A549 (cell line): Measurements from ENCODE around the gene MXRA7.

ENCODE experiments used
- BHLHE40 ChIP-seq: IDR thresholded peaks from 2 replicates; pipeline ENCODE4 v1.6.1; 2012; ENCODE audit warnings: low read depth, low read length, inconsistent platforms
- CEBPB ChIP-seq, 2 experiments: fragments of >200 bp in 1 of 2; sonication (Bioruptor Twin) in 1 of 2; formaldehyde crosslinking in 1 of 2; IDR thresholded peaks; 2 replicates each; pipeline ENCODE4 v1.6.1; 2012 to 2016
- CTCF ChIP-seq: fragments of >200 bp; sonication (Bioruptor Twin); formaldehyde crosslinking; IDR thresholded peaks from 3 replicates; pipeline ENCODE4 v1.5.1; 2016
- E2F6 ChIP-seq: IDR thresholded peaks from 2 replicates; pipeline ENCODE4 v1.6.1; 2012; ENCODE audit warnings: low read depth, borderline replicate concordance
- ESRRA ChIP-seq: fragments of 150-350 bp; IDR thresholded peaks from 2 replicates; pipeline ENCODE4 v1.6.1; 2014; ENCODE audit warnings: mild to moderate bottlenecking, low read length, borderline replicate concordance
- FOSL2 ChIP-seq, 2 experiments: fragments of 450-650 bp in 1 of 2; fragments of >200 bp in 1 of 2; sonication (Bioruptor Twin) in 1 of 2; formaldehyde crosslinking; IDR thresholded peaks; 2 replicates each; pipeline versions ENCODE4 v1.5.0 to v1.6.1; 2016 to 2020; ENCODE audit warnings: mild to moderate bottlenecking in 1 of 2, moderate library complexity in 1 of 2
- HEYL ChIP-seq: fragments of 250-450 bp; sonication (Bioruptor Pico); IDR thresholded peaks from 2 replicates; pipeline ENCODE4 v1.8.0; 2021; ENCODE audit warnings: mild to moderate bottlenecking, moderate library complexity
- POLR2A ChIP-seq: IDR thresholded peaks from 2 replicates; pipeline ENCODE4 v1.6.1; 2012; ENCODE audit warnings: mild to moderate bottlenecking, low read length
- RAD21 ChIP-seq, 2 experiments: fragments of >200 bp in 1 of 2; sonication (Bioruptor Twin) in 1 of 2; formaldehyde crosslinking in 1 of 2; IDR thresholded peaks in 1 of 2; conservative IDR thresholded peaks in 1 of 2; 2 replicates in 1 of 2; 3 replicates in 1 of 2; pipeline ENCODE4 v1.6.1; 2012 to 2018; ENCODE audit warnings: inconsistent platforms in 1 of 2
- RARB ChIP-seq: fragments of 250-450 bp; sonication (Bioruptor Pico); IDR thresholded peaks from 2 replicates; pipeline ENCODE4 v1.8.0; 2021; ENCODE audit warnings: mild to moderate bottlenecking, moderate library complexity
- RCOR1 ChIP-seq: fragments of 150-350 bp; IDR thresholded peaks from 2 replicates; pipeline ENCODE4 v1.6.1; 2014; ENCODE audit warnings: antibody characterized with exemption, low read length, low read depth
- RFX5 ChIP-seq: fragments of 450-650 bp; IDR thresholded peaks from 2 replicates; pipeline ENCODE4 v1.7.1; 2014; ENCODE audit warnings: antibody characterized with exemption, mild to moderate bottlenecking, moderate library complexity
- SMC3 ChIP-seq: fragments of >200 bp; sonication (Bioruptor Twin); formaldehyde crosslinking; IDR thresholded peaks from 3 replicates; pipeline ENCODE4 v1.6.1; 2018; ENCODE audit warnings: inconsistent platforms
- TF ChIP-seq, protein P1 (sequence below): fragments of >200 bp; sonication (Bioruptor Twin); formaldehyde crosslinking; IDR thresholded peaks from 2 replicates; pipeline ENCODE4 v1.6.1; 2016

- TF ChIP-seq RARB (CRISPR knock-in tag), result no peak
- no peak for TF ChIP-seq RFX5
- TF ChIP-seq, protein P1, sequence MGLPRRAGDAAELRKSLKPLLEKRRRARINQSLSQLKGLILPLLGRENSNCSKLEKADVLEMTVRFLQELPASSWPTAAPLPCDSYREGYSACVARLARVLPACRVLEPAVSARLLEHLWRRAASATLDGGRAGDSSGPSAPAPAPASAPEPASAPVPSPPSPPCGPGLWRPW, result no peak
- TF ChIP-seq CTCF, result no peak
- no peak for TF ChIP-seq SMC3
- TF ChIP-seq E2F6, result no peak
- no peak for TF ChIP-seq CEBPB (IDR thresholded peaks at IDR 0.05)
- TF ChIP-seq FOSL2 (IDR thresholded peaks at IDR 0.05), result no peak
- no peak for TF ChIP-seq FOSL2 (CRISPR knock-in tag; IDR thresholded peaks at IDR 0.05)
- no peak for TF ChIP-seq HEYL (CRISPR knock-in tag)
- no peak for TF ChIP-seq BHLHE40
- TF ChIP-seq RCOR1, result no peak
- TF ChIP-seq RAD21 (conservative IDR thresholded peaks at IDR 0.05 in 1 of 2, IDR thresholded peaks at IDR 0.05 in 1 of 2), result no peak
- no peak for TF ChIP-seq POLR2A
- TF ChIP-seq ESRRA, result no peak
Measured at GRCh38 chr17:76721463-76721862, 10.7 kb upstream of the MXRA7 start.
